K562 (cell line): ENCODE data around the gene P3H4. TPM values are rescaled to one million over a fixed set of nuclear protein-coding genes. Genes with fewer than 3 reads are reported as not detected.

ENCODE experiments used
- ATAC-seq: fragments of 200-7000 bp; cut with Tn5 transposase; 3 replicates; pipeline ENCODE4 v1.9.1; 2020; ENCODE audit warnings: moderate library complexity
- BruUV-seq: library from RNA; stranded (reverse); fragments of 400-500 nt; replicated peaks from 2 replicates; lab custom pipeline; 2021; lab: Mats Ljungman, UMichigan
- CTCF ChIA-PET: fragments of 300-600 bp; formaldehyde crosslinking; extraction: SDS; loops from one replicate; lab custom pipeline; 2021; ENCODE audit warnings: low intra/inter-chr PET ratio; lab: Yijun Ruan, JAX
- POLR2A ChIA-PET: fragments of 300-600, 350-650 bp; sonication (Branson Sonifier 250); formaldehyde crosslinking; extraction: SDS; loops from one replicate; lab custom pipeline; 2021; ENCODE audit warnings: antibody characterized with exemption, inconsistent platforms; lab: Yijun Ruan, JAX
- DNase-seq, 4 experiments: peaks; one replicate each; pipeline versions ENCODE4 v3.0.0 to v3.0.0-alpha.2; 2011 to 2018; ENCODE audit warnings: low spot score in 3 of 4, mixed read lengths in 3 of 4; ENCODE audit errors: extremely low read depth in 1 of 4
- FAIRE-seq: peaks from 2 replicates; lab custom pipeline; 2011; peaks lifted over from hg19 to GRCh38; lab: Jason Lieb, UNC
- H2AFZ ChIP-seq: 2 replicates; pipeline ENCODE4 v1.6.0; 2011; ENCODE audit warnings: low read depth, low read length, control low read depth, inconsistent platforms
- H3K27ac ChIP-seq: fragments of 200-600 bp; 3 replicates; pipeline ENCODE4 v1.8.0; 2011; ENCODE audit warnings: low read depth, mild to moderate bottlenecking, control low read depth, inconsistent platforms, low read length, moderate library complexity, mixed read lengths; ENCODE audit errors: extremely low read depth
- H3K27me3 ChIP-seq, 2 experiments: fragments of 300-600 bp in 1 of 2; 2 replicates in 1 of 2; 3 replicates in 1 of 2; pipeline versions ENCODE4 v1.6.0 to v1.8.0; 2011; ENCODE audit warnings: inconsistent platforms in 2 of 2, low read length in 2 of 2, mild to moderate bottlenecking in 1 of 2, mixed read lengths in 1 of 2, moderate library complexity in 1 of 2; ENCODE audit not compliant: control insufficient read depth in 2 of 2, insufficient read depth in 2 of 2
- H3K36me3 ChIP-seq: fragments of 300-600 bp; 3 replicates; pipeline ENCODE4 v1.8.0; 2011; ENCODE audit warnings: mild to moderate bottlenecking, low read length, inconsistent platforms; ENCODE audit not compliant: control insufficient read depth, insufficient read depth
- H3K4me1 ChIP-seq, 2 experiments: fragments of 200-600 bp in 1 of 2; replicated peaks in 1 of 2; 2 replicates in 1 of 2; 3 replicates in 1 of 2; pipeline versions ENCODE4 v1.5.1 to v1.8.0; 2011; ENCODE audit warnings: inconsistent platforms in 2 of 2, low read length in 2 of 2, mild to moderate bottlenecking in 1 of 2, mixed read lengths in 1 of 2, moderate library complexity in 1 of 2; ENCODE audit not compliant: control insufficient read depth in 2 of 2, insufficient read depth in 2 of 2
- H3K4me2 ChIP-seq: 2 replicates; pipeline ENCODE4 v1.6.1; 2011; ENCODE audit warnings: low read length, control low read depth, inconsistent platforms, mixed read lengths; ENCODE audit not compliant: insufficient read depth
- H3K4me3 ChIP-seq: fragments of 200-600 bp; sonication (generic), shearing (Covaris generic); 2 replicates; pipeline ENCODE4 v1.5.1; 2016; ENCODE audit warnings: control low read depth, inconsistent platforms
- H3K79me2 ChIP-seq: fragments of 200-600 bp; 3 replicates; pipeline ENCODE4 v1.8.0; 2011; ENCODE audit warnings: low read length, inconsistent platforms; ENCODE audit not compliant: control insufficient read depth, insufficient read depth
- H3K9ac ChIP-seq, 2 experiments: 2 replicates each; pipeline versions ENCODE4 v1.6.0 to v1.6.1; 2011; ENCODE audit warnings: low read depth in 2 of 2, low read length in 2 of 2, control low read depth in 1 of 2, inconsistent platforms in 1 of 2, mild to moderate bottlenecking in 1 of 2, mixed read lengths in 1 of 2; ENCODE audit not compliant: insufficient read depth in 1 of 2
- H3K9me1 ChIP-seq: one replicate; pipeline ENCODE4 v1.6.0; 2011; ENCODE audit warnings: inconsistent platforms, mild to moderate bottlenecking, low read length, moderate library complexity; ENCODE audit not compliant: control insufficient read depth, insufficient read depth
- H3K9me3 ChIP-seq: replicated peaks from 2 replicates; pipeline ENCODE4 v1.5.1; 2011; ENCODE audit warnings: low read depth, low read length, inconsistent platforms; ENCODE audit not compliant: control insufficient read depth, insufficient read depth
- H4K20me1 ChIP-seq: replicated peaks from 2 replicates; pipeline ENCODE4 v1.6.1; 2011; ENCODE audit warnings: low read length, inconsistent platforms, mixed read lengths; ENCODE audit not compliant: control insufficient read depth, insufficient read depth
- BCLAF1 ChIP-seq, 2 experiments: fragments of 450-650 bp in 1 of 2; IDR thresholded peaks; 2 replicates each; pipeline ENCODE4 v1.6.1; 2011 to 2017; ENCODE audit warnings: low read depth in 2 of 2, antibody characterized with exemption in 1 of 2, borderline replicate concordance in 1 of 2, low read length in 1 of 2, mild to moderate bottlenecking in 1 of 2, mixed read lengths in 1 of 2; ENCODE audit not compliant: control insufficient read depth in 1 of 2
- CREB3L1 ChIP-seq: fragments of 450-650 bp; IDR thresholded peaks from 2 replicates; pipeline ENCODE4 v1.6.1; 2014; ENCODE audit warnings: low read depth, mild to moderate bottlenecking, moderate library complexity, borderline replicate concordance
- GABPB2 ChIP-seq: fragments of 250-450 bp; sonication (Bioruptor Pico); conservative IDR thresholded peaks from 2 replicates; pipeline ENCODE4 v1.5.1; 2021; ENCODE audit warnings: mild to moderate bottlenecking
- KDM4B ChIP-seq, 2 experiments: fragments of 450-650 bp in 1 of 2; sonication (generic) in 1 of 2; IDR thresholded peaks; 2 replicates each; pipeline ENCODE4 v1.6.1; 2016 to 2017; ENCODE audit warnings: borderline replicate concordance in 2 of 2, antibody characterized with exemption in 1 of 2, low read depth in 1 of 2, mild to moderate bottlenecking in 1 of 2
- MTF1 ChIP-seq: fragments of 250-450 bp; sonication (Bioruptor Pico); IDR thresholded peaks from 2 replicates; pipeline ENCODE4 v1.9.0; 2021; ENCODE audit warnings: moderate library complexity, mild to moderate bottlenecking, inconsistent platforms, borderline replicate concordance
- PURB ChIP-seq: sonication (generic); formaldehyde crosslinking; IDR thresholded peaks from 2 replicates; pipeline ENCODE4 v1.9.0; 2021; ENCODE audit warnings: low read depth, mild to moderate bottlenecking, missing genetic modification reagents
- SRSF3 ChIP-seq: fragments of 200-400 bp; formaldehyde crosslinking; IDR thresholded peaks from 2 replicates; pipeline ENCODE4 v1.6.1; 2016; ENCODE audit warnings: mild to moderate bottlenecking, low read length, moderate library complexity; ENCODE audit not compliant: insufficient read depth
- ZKSCAN3 ChIP-seq: fragments of 250-450 bp; sonication (Bioruptor Pico); IDR thresholded peaks from 2 replicates; pipeline ENCODE4 v1.4.0; 2020
- WGBS: fragments of 100-300 bp; shearing (Covaris generic); methylation state at CpG from one replicate; pipeline ENCODE4 v1.1.6; 2016; ENCODE audit warnings: low coverage, mixed read lengths; ENCODE audit not compliant: insufficient coverage; ENCODE audit errors: missing lambda C conversion rate; 5-methylcytosine and 5-hydroxymethylcytosine counted together
- in situ Hi-C: fragments of 300-500 bp; cut with MboI; formaldehyde crosslinking; loops from 4 replicates; pipeline ENCODE4 v1.15.0; 2018; ENCODE audit warnings: inconsistent platforms, mixed read lengths
- intact Hi-C: fragments of 100-400 bp; cut with micrococcal nuclease; formaldehyde crosslinking; loops from 2 replicates; pipeline ENCODE4 v1.14.2; 2022
- polyA plus RNA-seq, 8 experiments: library from polyadenylated mRNA; depleted of rRNA in 4 of 8; stranded (reverse) in 5 of 8; unstranded in 3 of 8; fragments of >200 nt; fragmentation: Nextera tagmentation in 2 of 8; fragmentation: Illumina TruSeq in 1 of 8; extraction: Ambion mirVana in 2 of 8; extraction: Trizol in 1 of 8; gene quantifications; 2 replicates each; pipeline versions ENCODE4 v1.2.1 to v1.2.3, GENCODE V29; 2011 to 2014; ENCODE audit warnings: inconsistent platforms in 1 of 8, missing spikeins in 1 of 8
- total RNA-seq, 7 experiments: library from RNA; depleted of rRNA in 6 of 7; stranded (reverse); fragments of >200 nt in 6 of 7; fragmentation: Illumina TruSeq in 2 of 7; extraction: Trizol in 2 of 7; gene quantifications; 2 replicates each; pipeline versions ENCODE4 v1.2.1 to v1.2.3, GENCODE V29; 2011 to 2021; ENCODE audit warnings: low replicate concordance in 1 of 7
- TF ChIP-seq, protein P1 (sequence below): fragments of 450-650 bp; IDR thresholded peaks from 2 replicates; pipeline ENCODE4 v1.6.1; 2016; ENCODE audit warnings: borderline replicate concordance
- TF ChIP-seq, protein P2 (sequence below): fragments of 250-450 bp; sonication (Bioruptor Pico); IDR thresholded peaks from 2 replicates; pipeline ENCODE4 v1.5.0; 2021
- TF ChIP-seq, protein P3 (sequence below): fragments of 250-450 bp; sonication (Bioruptor Pico); IDR thresholded peaks from 2 replicates; pipeline ENCODE4 v1.4.0; 2020; ENCODE audit warnings: mild to moderate bottlenecking

P3H4 gene
- total and polyA plus RNA-seq, 9 of the 15 experiments (the other 6 are each of a cell fraction or from before 2014, with no cell fraction given), result 0.10 to 3.7 (median 1.0) TPM

GRCh38 chr17:41813699-41814124 is 2.0 kb upstream of the P3H4 start:
- no peaks in the 10 kb centered on the region for H3K9me1 ChIP-seq
- no TSS peak for BruUV-seq
- peaks cover 2 to 38% of the 10 kb centered on the region in 2 experiments; a peak in 3 of 5 replicates for H3K4me1 ChIP-seq
- ATAC-seq (no peak), DNase-seq (no peak), FAIRE-seq (no peak)
- H4K20me1 ChIP-seq, result no peaks in the 10 kb centered on the region
- intact Hi-C loops (no loop called here), in situ Hi-C loops (no loop called here)
- H3K27me3 ChIP-seq, result no peaks in the 10 kb centered on the region
- ChIA-PET POLR2A (interaction anchor here (0.9 to 1.2 kb wide), 2 partner anchors 9 to 46 kb away, joined by 3 to 4 read pairs; no protein-coding TSS in a partner anchor), CTCF (no interaction called here)
- no peak overlapping the region for H3K4me2 ChIP-seq
- no peaks in the 10 kb centered on the region for H3K79me2 ChIP-seq
- no peak overlapping the region for H2AFZ ChIP-seq
- H3K9me3 ChIP-seq, result no peaks in the 10 kb centered on the region
- WGBS, result 66% methylated on average over 8 of the region's 9 CpGs
- H3K4me3 ChIP-seq, result no peak overlapping the region
- H3K36me3 ChIP-seq, result no peaks in the 10 kb centered on the region
- no peak overlapping the region for H3K27ac ChIP-seq
- peak overlapping the region in 1 of 2 experiments; percentile 40; a peak in 2 of 4 replicates for H3K9ac ChIP-seq
- no peak for TF ChIP-seq GABPB2 (CRISPR knock-in tag)
- TF ChIP-seq, protein P1, sequence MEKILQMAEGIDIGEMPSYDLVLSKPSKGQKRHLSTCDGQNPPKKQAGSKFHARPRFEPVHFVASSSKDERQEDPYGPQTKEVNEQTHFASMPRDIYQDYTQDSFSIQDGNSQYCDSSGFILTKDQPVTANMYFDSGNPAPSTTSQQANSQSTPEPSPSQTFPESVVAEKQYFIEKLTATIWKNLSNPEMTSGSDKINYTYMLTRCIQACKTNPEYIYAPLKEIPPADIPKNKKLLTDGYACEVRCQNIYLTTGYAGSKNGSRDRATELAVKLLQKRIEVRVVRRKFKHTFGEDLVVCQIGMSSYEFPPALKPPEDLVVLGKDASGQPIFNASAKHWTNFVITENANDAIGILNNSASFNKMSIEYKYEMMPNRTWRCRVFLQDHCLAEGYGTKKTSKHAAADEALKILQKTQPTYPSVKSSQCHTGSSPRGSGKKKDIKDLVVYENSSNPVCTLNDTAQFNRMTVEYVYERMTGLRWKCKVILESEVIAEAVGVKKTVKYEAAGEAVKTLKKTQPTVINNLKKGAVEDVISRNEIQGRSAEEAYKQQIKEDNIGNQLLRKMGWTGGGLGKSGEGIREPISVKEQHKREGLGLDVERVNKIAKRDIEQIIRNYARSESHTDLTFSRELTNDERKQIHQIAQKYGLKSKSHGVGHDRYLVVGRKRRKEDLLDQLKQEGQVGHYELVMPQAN, result no peak
- TF ChIP-seq SRSF3, result no peak
- no peak for TF ChIP-seq PURB (CRISPR knock-in tag)
- no peak for TF ChIP-seq CREB3L1
- TF ChIP-seq BCLAF1 (IDR thresholded peaks at IDR 0.05; ENCODE audit: borderline replicate concordance in 1 of 2, control insufficient read depth in 1 of 2, low read depth in 2 of 2, low read length in 1 of 2), result no peak
- TF ChIP-seq, protein P2, sequence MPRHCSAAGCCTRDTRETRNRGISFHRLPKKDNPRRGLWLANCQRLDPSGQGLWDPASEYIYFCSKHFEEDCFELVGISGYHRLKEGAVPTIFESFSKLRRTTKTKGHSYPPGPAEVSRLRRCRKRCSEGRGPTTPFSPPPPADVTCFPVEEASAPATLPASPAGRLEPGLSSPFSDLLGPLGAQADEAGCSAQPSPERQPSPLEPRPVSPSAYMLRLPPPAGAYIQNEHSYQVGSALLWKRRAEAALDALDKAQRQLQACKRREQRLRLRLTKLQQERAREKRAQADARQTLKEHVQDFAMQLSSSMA, result no peak
- TF ChIP-seq, protein P3, sequence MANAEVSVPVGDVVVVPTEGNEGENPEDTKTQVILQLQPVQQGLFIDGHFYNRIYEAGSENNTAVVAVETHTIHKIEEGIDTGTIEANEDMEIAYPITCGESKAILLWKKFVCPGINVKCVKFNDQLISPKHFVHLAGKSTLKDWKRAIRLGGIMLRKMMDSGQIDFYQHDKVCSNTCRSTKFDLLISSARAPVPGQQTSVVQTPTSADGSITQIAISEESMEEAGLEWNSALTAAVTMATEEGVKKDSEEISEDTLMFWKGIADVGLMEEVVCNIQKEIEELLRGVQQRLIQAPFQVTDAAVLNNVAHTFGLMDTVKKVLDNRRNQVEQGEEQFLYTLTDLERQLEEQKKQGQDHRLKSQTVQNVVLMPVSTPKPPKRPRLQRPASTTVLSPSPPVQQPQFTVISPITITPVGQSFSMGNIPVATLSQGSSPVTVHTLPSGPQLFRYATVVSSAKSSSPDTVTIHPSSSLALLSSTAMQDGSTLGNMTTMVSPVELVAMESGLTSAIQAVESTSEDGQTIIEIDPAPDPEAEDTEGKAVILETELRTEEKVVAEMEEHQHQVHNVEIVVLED (CRISPR knock-in tag), result no peak
- TF ChIP-seq MTF1 (CRISPR knock-in tag), result no peak
- TF ChIP-seq KDM4B (IDR thresholded peaks at IDR 0.05; ENCODE audit: borderline replicate concordance in 2 of 2, low read depth in 1 of 2), result no peak
- TF ChIP-seq ZKSCAN3, result no peak
